Hematopoietic multipotent progenitor cell treated with erythropoietin and hydrocortisone succinate and interleukin-3 and kit ligand, for 8 days (in vitro differentiated cells): ENCODE data around the gene PAN3.
"Not testable (repeated sequence)": the region's sequence is repeated elsewhere in the genome, so short reads cannot be mapped to it uniquely, and the experiment has no call there.

Experiments used
- DNase-seq: peaks from one replicate; pipeline ENCODE4 v3.0.0-alpha.2; 2015

The PAN3 gene

GRCh38 chr13:28138012-28138755, at the start of gene PAN3:
Gene PAN3 (plus strand): TSS chr13:28138545. CDS start chr13:28138658, 113 bp downstream.
- DNase-seq = peak; percentile 92

- no peak for DNase-seq
Measured at GRCh38 chr13:28089065-28089464, 49.3 kb upstream of the PAN3 start.

- peak; percentile 46 for DNase-seq
Measured at GRCh38 chr13:28092431-28092830, 45.9 kb upstream of the PAN3 start.

GRCh38 chr13:28093881-28094280, 44.5 kb upstream of the PAN3 start:
- DNase-seq = peak; percentile 35

GRCh38 chr13:28094306-28094705, 44.0 kb upstream of the PAN3 start:
- peak; percentile 41 for DNase-seq

GRCh38 chr13:28097503-28097902, 40.8 kb upstream of the PAN3 start:
- no peak for DNase-seq

- no peak for DNase-seq
Measured at GRCh38 chr13:28099396-28100149, 38.8 kb upstream of the PAN3 start.

- peak; percentile 48 for DNase-seq
Measured at GRCh38 chr13:28100150-28101121, 37.9 kb upstream of the PAN3 start, which contains the start of gene FLT3. Gene FLT3 (minus strand): TSS chr13:28100576. CDS start chr13:28100510, 66 bp downstream.

GRCh38 chr13:28101886-28102285, 36.5 kb upstream of the PAN3 start:
- DNase-seq = not testable (repeated sequence)

GRCh38 chr13:28106976-28107375, 31.4 kb upstream of the PAN3 start:
- no peak for DNase-seq

- DNase-seq = no peak
Measured at GRCh38 chr13:28110414-28110813, 27.9 kb upstream of the PAN3 start.

GRCh38 chr13:28116736-28117135, 21.6 kb upstream of the PAN3 start:
- DNase-seq = no peak

GRCh38 chr13:28117689-28118377, 20.5 kb upstream of the PAN3 start:
- DNase-seq = peak; percentile 74

- DNase-seq = no peak
Measured at GRCh38 chr13:28120317-28120716, 18.0 kb upstream of the PAN3 start.

- DNase-seq = no peak
Measured at GRCh38 chr13:28121224-28121623, 17.1 kb upstream of the PAN3 start.

- no peak for DNase-seq
Measured at GRCh38 chr13:28128030-28128429, 10.3 kb upstream of the PAN3 start.

GRCh38 chr13:28128926-28129325, 9.4 kb upstream of the PAN3 start:
- DNase-seq = no peak

GRCh38 chr13:28129911-28130693, 8.2 kb upstream of the PAN3 start:
- no peak for DNase-seq

GRCh38 chr13:28131646-28132045, 6.7 kb upstream of the PAN3 start:
- no peak for DNase-seq

GRCh38 chr13:28136916-28137315, 1.4 kb upstream of the PAN3 start:
- DNase-seq = peak; percentile 76

- peak; percentile 43 for DNase-seq
Measured at GRCh38 chr13:28137596-28137995, 749 bp upstream of the PAN3 start.
